Activated CD8-positive, alpha-beta memory T cell treated with anti-CD3 and anti-CD28 coated beads for 36 hours (primary cell): Measurements from ENCODE around the gene ATP1A1. TPM values are rescaled to one million over a fixed set of nuclear protein-coding genes. Genes with fewer than 3 reads are reported as not detected.

Experiments
- CTCF ChIA-PET: fragments of 350-600 bp; sonication (Branson Sonifier 250); formaldehyde crosslinking; loops from one replicate; lab custom pipeline; 2021; ENCODE audit warnings: antibody characterized with exemption; lab: Charles Lee
- POLR2A ChIA-PET: fragments of 350-600 bp; sonication (Branson Sonifier 250); formaldehyde crosslinking; loops from one replicate; lab custom pipeline; 2021; ENCODE audit warnings: antibody characterized with exemption; lab: Charles Lee
- total RNA-seq, 2 experiments: library from RNA; stranded (reverse); gene quantifications; one replicate each; pipeline ENCODE4 v1.2.3, GENCODE V29; 2021

The ATP1A1 gene
- total RNA-seq, 2 experiments from 2014 or later, result 289 to 295 TPM

DNA sequence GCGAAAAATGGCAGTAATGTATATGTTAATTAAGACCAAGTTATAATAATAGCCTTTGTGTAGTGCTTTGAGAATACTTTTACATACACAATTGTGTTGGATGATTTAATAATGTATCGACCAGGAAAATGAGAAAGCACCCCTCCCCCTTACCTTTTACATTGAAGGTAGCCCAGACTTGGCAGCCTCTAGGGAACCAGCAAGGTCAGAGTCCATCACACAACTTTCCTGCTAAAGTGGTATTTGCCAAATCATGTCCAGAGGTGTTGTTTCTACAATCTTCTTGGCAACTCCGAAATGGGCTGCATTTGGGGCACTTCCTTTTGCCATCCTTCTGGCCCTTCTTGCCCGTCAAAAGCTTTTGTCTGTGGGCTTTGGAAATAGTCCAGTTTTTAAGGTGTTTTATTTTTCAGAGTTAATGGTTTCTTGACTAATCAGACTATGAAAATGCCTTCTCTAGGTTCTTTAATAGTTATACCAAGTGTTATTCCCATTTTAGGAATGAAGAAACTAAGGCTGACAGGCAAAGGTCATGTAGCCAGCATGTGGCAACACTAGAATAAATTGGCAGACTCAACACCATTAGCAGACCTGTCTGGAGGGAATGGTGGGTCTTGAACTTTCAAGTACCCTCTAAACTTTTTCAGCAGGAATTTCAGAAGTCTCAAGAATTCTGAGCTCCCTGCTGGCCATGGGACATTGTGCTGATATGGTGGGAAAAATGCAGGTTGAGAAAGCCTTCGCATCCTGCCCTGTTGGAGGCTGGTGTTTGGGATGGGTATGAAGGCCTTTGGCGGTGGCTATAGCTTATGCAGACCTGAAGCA is 6.8 kb downstream of the ATP1A1 start:
- CTCF ChIA-PET, result interaction anchor here (1.4 kb wide), 1 partner anchor 11 kb away, joined by 4 read pairs; no protein-coding TSS in a partner anchor
- POLR2A ChIA-PET, result no interaction called here

- POLR2A ChIA-PET, result no interaction called here
- CTCF ChIA-PET, result interaction anchor here (1.4 kb wide), 1 partner anchor 10 kb away, joined by 4 read pairs; no protein-coding TSS in a partner anchor
Measured at GRCh38 chr1:116380499-116381242, 7.6 kb downstream of the ATP1A1 start.

- POLR2A ChIA-PET, result no interaction called here
- CTCF ChIA-PET, result no interaction called here
Measured at GRCh38 chr1:116382321-116382720, 9.3 kb downstream of the ATP1A1 start.

- ChIA-PET POLR2A (no interaction called here), CTCF (no interaction called here)
Measured at GRCh38 chr1:116382857-116383483, 9.9 kb downstream of the ATP1A1 start.

DNA sequence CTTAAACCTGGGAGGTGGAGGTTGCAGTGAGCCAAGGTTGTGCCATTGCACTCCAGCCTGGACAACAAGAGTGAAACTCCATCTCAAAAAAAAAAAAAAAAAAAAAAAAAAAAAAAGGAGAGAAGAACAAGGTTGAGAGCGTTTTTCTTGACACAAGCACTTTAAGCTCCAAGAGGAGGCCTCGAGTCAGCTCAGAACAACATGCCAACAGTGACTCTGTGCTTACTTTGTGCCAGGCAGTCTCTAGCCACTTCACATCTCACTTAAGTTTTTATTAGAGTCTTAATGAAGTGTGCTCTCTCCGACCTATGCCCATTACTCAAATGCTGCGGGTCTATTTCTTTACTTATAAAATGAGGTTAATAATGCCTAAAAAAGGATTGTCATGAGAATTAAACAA is 13.0 kb downstream of the ATP1A1 start:
- ChIA-PET POLR2A (no interaction called here), CTCF (interaction anchor here (0.6 kb wide), 2 partner anchors 31 to 99 kb away, joined by 3 read pairs; no protein-coding TSS in a partner anchor)

DNA sequence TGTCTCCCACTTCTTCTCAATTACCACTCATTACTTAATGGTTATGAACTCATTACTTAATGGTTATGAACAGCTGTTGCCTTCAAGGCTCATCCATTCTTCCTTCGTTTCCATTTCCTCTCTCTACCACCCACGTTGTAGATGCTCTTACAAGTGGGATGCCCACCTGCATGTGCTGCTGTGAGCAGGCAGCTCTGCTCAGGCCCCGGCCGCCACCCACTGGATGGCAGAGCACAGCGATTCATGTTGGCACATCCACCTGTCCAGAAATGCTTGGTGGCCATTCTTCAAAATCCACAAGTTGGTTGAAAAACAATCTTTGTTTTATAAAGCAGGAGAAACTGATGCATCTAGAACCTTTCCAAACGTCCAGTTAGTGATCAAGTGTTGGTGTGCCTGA is 14.5 kb downstream of the ATP1A1 start:
- ChIA-PET CTCF (no interaction called here), POLR2A (no interaction called here)

DNA sequence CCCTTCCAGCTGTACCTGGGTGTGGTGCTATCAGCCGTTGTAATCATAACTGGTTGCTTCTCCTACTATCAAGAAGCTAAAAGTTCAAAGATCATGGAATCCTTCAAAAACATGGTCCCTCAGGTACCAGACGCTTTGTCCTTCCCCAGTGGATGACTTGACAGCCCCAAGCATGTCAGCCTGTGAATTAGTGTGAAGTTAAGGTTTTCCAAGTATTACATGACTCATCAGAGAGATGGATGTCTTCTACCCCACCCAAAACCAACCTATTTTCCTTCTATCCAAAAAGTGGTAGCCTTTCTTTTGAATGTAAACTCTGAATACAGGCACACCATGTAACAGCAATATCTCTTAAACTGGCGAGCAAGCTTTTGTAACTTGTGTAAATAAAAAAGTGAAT is 15.1 kb downstream of the ATP1A1 start:
- POLR2A ChIA-PET, result no interaction called here
- CTCF ChIA-PET, result no interaction called here

- ChIA-PET CTCF (no interaction called here), POLR2A (no interaction called here)
Measured at GRCh38 chr1:116389013-116389412, 16.0 kb downstream of the ATP1A1 start.

- CTCF ChIA-PET, result interaction anchor here (0.9 to 1.7 kb wide), 5 partner anchors 9 to 221 kb away, joined by 3 to 6 read pairs (median 4); no protein-coding TSS in a partner anchor
- POLR2A ChIA-PET, result interaction anchor here (0.5 kb wide), 2 partner anchors 28 to 667 kb away, joined by 3 to 9 read pairs; no protein-coding TSS in a partner anchor
Measured at GRCh38 chr1:116389686-116390085, 16.6 kb downstream of the ATP1A1 start.

DNA sequence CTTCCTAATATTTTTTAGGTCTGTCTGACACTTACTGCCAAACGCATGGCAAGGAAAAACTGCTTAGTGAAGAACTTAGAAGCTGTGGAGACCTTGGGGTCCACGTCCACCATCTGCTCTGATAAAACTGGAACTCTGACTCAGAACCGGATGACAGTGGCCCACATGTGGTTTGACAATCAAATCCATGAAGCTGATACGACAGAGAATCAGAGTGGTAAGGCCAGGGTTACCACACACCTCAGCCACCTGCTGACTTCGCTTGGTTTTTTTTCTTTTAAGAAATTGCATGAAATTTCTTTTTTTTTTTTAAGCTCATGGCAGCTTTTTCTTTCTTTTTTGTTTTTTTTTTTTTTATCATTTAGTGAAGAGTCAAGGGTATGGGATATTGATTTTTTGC is 17.2 kb downstream of the ATP1A1 start:
- ChIA-PET POLR2A (interaction anchor here (0.5 kb wide), 2 partner anchors 27 to 666 kb away, joined by 3 to 9 read pairs; no protein-coding TSS in a partner anchor), CTCF (interaction anchor here (0.9 to 1.7 kb wide), 6 partner anchors 10 to 251 kb away, joined by 3 to 6 read pairs (median 4); no protein-coding TSS in a partner anchor)

DNA sequence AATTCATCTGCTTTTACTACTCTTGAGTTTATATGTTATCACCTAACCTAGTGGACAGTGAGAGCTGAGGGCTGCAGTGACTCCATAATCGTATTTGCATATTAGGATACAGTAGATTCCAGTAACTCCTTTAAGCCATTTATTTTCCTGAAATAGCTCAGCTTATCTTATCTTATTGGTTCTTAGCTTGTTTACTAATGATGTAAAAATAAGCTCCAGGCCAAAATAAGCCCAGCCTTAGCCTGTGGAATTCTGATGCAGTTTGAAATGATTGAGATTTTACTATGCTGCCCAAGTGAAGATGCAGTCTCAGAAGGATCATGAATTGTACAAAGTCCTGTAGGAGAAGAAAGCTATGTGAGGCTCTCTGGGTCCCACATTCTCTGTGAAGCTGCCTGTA is 18.1 kb downstream of the ATP1A1 start:
- POLR2A ChIA-PET, result no interaction called here
- CTCF ChIA-PET, result interaction anchor here (0.9 to 1.7 kb wide), 4 partner anchors 11 to 252 kb away, joined by 4 to 6 read pairs (median 4); no protein-coding TSS in a partner anchor

GRCh38 chr1:116392717-116393404 is 19.8 kb downstream of the ATP1A1 start:
- ChIA-PET POLR2A (no interaction called here), CTCF (interaction anchor here (0.6 kb wide), 1 partner anchor 674 kb away, joined by 6 read pairs; no protein-coding TSS in a partner anchor)

- ChIA-PET CTCF (no interaction called here), POLR2A (no interaction called here)
Measured at GRCh38 chr1:116393792-116394191, 20.7 kb downstream of the ATP1A1 start.

DNA sequence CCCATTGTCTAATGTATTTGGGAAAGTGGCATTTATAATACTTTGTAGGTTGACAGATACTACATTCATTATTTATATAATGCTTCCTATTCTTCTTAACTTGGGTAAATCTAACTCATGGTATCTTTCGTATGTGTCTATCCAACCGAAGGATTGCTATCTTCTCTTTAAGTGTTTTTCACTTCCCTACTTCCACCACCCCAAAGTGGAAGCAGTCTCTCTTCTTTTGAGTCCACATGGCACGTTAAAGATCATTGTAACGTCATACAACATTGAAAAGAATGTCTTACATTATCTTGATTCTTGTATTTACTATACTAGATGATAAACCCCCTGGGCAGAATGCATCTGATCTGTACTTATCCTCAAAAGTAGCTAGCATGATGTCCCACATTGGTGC is 21.2 kb downstream of the ATP1A1 start:
- CTCF ChIA-PET, result no interaction called here
- POLR2A ChIA-PET, result no interaction called here

GRCh38 chr1:116396769-116397168 is 23.7 kb downstream of the ATP1A1 start:
- ChIA-PET CTCF (interaction anchor here (0.6 to 1.1 kb wide), 2 partner anchors 89 to 245 kb away, joined by 3 read pairs; no protein-coding TSS in a partner anchor), POLR2A (no interaction called here)

- ChIA-PET CTCF (no interaction called here), POLR2A (no interaction called here)
Measured at GRCh38 chr1:116397728-116398127, 24.7 kb downstream of the ATP1A1 start.

DNA sequence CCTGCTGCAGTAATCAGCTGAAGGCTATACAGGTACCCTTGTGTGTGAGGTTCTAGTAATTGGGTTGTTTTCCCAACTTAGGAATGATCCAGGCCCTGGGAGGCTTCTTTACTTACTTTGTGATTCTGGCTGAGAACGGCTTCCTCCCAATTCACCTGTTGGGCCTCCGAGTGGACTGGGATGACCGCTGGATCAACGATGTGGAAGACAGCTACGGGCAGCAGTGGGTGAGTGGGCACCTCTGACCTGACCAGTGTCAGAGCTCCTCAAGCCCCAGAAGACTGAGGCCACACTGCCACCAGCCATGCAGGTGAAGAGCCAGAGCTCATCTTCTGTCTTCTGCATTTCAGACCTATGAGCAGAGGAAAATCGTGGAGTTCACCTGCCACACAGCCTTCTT is 27.7 kb downstream of the ATP1A1 start:
- CTCF ChIA-PET, result no interaction called here
- POLR2A ChIA-PET, result no interaction called here

DNA sequence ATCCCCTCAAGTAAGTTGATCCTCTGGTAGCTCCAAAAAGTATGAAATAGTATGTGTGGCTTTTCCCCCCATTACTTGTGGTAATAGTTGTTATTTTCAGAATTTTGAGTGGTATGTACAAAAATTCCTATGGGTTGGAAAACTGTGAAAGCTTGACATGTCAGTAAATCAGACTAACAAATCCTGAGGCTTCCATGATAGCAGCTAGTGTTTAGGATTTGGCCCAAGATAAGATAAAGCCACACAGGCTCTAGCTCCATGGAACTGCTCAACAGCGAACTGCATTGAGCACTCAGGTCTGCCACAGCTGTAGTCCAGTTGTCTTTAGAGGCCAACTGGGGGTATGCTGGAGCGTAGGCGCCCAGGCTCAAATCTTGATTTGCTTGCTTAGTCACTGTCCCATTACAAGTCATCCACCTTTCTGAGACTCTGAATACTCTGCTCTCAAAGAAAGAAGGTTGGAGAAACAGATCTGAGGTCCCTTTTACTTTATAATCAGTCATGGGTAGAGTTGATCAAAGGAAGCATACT is 28.7 kb downstream of the ATP1A1 start:
- ChIA-PET CTCF (interaction anchor here (1.1 kb wide), 1 partner anchor 84 kb away, joined by 3 read pairs; no protein-coding TSS in a partner anchor), POLR2A (interaction anchor here (0.9 kb wide), 1 partner anchor 10 kb away, joined by 3 read pairs; no protein-coding TSS in a partner anchor)
